ENCODE measurements around the gene ISG15.
"Not testable (repeated sequence)": the region's sequence is repeated elsewhere in the genome, so short reads cannot be mapped to it uniquely, and the experiment has no call there.

ISG15 gene

GRCh38 chr1:1046767-1047166, 33.5 kb downstream of the ISG15 start:
- DNase-seq (ENCODE audit: low read depth), result no peak

GRCh38 chr1:1047407-1047806, 34.1 kb downstream of the ISG15 start:
- no peak for DNase-seq (ENCODE audit: low read depth)

GRCh38 chr1:1047963-1048362, 34.7 kb downstream of the ISG15 start:
- DNase-seq (ENCODE audit: low read depth), result no peak

GRCh38 chr1:1048765-1049164, 35.5 kb downstream of the ISG15 start:
- no peak for DNase-seq (ENCODE audit: low read depth)

GRCh38 chr1:1049318-1050165, 36.2 kb downstream of the ISG15 start:
- DNase-seq (ENCODE audit: low read depth), result no peak

GRCh38 chr1:1050577-1051052, 37.3 kb downstream of the ISG15 start:
- DNase-seq (ENCODE audit: low read depth), result no peak

GRCh38 chr1:1051127-1051810, 38.0 kb downstream of the ISG15 start:
- DNase-seq (ENCODE audit: low read depth), result no peak

GRCh38 chr1:1052003-1052840, 38.9 kb downstream of the ISG15 start:
- DNase-seq (ENCODE audit: low read depth), result no peak

- DNase-seq (ENCODE audit: low read depth), result no peak
Measured at GRCh38 chr1:1053022-1053421, 39.7 kb downstream of the ISG15 start.

- no peak for DNase-seq (ENCODE audit: low read depth)
Measured at GRCh38 chr1:1053682-1054081, 40.4 kb downstream of the ISG15 start.

- DNase-seq (ENCODE audit: low read depth), result no peak
Measured at GRCh38 chr1:1054099-1054700, 40.9 kb downstream of the ISG15 start.

GRCh38 chr1:1054971-1055370, 41.7 kb downstream of the ISG15 start:
- no peak for DNase-seq (ENCODE audit: low read depth)

- DNase-seq (ENCODE audit: low read depth), result no peak
Measured at GRCh38 chr1:1055841-1056736, 42.8 kb downstream of the ISG15 start.

GRCh38 chr1:1057769-1058087, 44.4 kb downstream of the ISG15 start:
- not testable (repeated sequence) for DNase-seq (ENCODE audit: low read depth)

- DNase-seq (ENCODE audit: low read depth), result no peak
Measured at GRCh38 chr1:1058088-1058905, 45.0 kb downstream of the ISG15 start.

GRCh38 chr1:1058921-1059493, 45.7 kb downstream of the ISG15 start:
- DNase-seq (ENCODE audit: low read depth), result peak; percentile 48

- DNase-seq (ENCODE audit: low read depth), result peak; percentile 86
Measured at GRCh38 chr1:1059494-1060280, 46.4 kb downstream of the ISG15 start.

- no peak for DNase-seq (ENCODE audit: low read depth)
Measured at GRCh38 chr1:1060281-1061000, 47.1 kb downstream of the ISG15 start.
